Caki2 (cell line): ENCODE data around the gene RAB10. TPM values are rescaled to one million over a fixed set of nuclear protein-coding genes. Genes with fewer than 3 reads are reported as not detected.

Experiments
- DNase-seq: peaks from one replicate; pipeline ENCODE4 v3.0.0-alpha.2; 2015; ENCODE audit warnings: low read depth
- in situ Hi-C: cut with HindIII; loops from 2 replicates; pipeline ENCODE4 v1.10.0; 2016; ENCODE audit warnings: low sequenced_read_pairs, low pct_unique_long_range_greater_than_20kb, mixed read lengths
- total RNA-seq: library from RNA; depleted of rRNA; stranded (reverse); fragments of >200 nt; shearing (Covaris generic); gene quantifications from 2 replicates; pipeline ENCODE4 v1.2.3, GENCODE V29; 2014; ENCODE audit warnings: low replicate concordance

RAB10 gene
- total RNA-seq, 1 experiment from 2014 or later = 183 TPM

GRCh38 chr2:26043862-26044696, 10.2 kb downstream of the RAB10 start:
- in situ Hi-C loops = no loop called here
- DNase-seq = peak; percentile 46

- no peak for DNase-seq
- in situ Hi-C loops = no loop called here
Measured at GRCh38 chr2:26048791-26049190, 14.9 kb downstream of the RAB10 start.

GRCh38 chr2:26049641-26050040, 15.8 kb downstream of the RAB10 start:
- DNase-seq = no peak
- in situ Hi-C loops = no loop called here

- in situ Hi-C loops = no loop called here
- DNase-seq = no peak
Measured at GRCh38 chr2:26052740-26053139, 18.9 kb downstream of the RAB10 start.

- in situ Hi-C loops = no loop called here
- peak; percentile 75 for DNase-seq
Measured at GRCh38 chr2:26054598-26055348, 20.9 kb downstream of the RAB10 start.

- in situ Hi-C loops = no loop called here
- no peak for DNase-seq
Measured at GRCh38 chr2:26058390-26058789, 24.5 kb downstream of the RAB10 start.

- in situ Hi-C loops = no loop called here
- DNase-seq = no peak
Measured at GRCh38 chr2:26059542-26059941, 25.7 kb downstream of the RAB10 start.

- in situ Hi-C loops = loop anchor here (5.0 kb wide), 1 partner anchor 49 kb away; no protein-coding TSS in a partner anchor
- no peak for DNase-seq
Measured at GRCh38 chr2:26061539-26061938, 27.7 kb downstream of the RAB10 start.

GRCh38 chr2:26064846-26065245, 31.0 kb downstream of the RAB10 start:
- no peak for DNase-seq
- in situ Hi-C loops = loop anchor here (5.0 kb wide), 1 partner anchor 53 kb away; no protein-coding TSS in a partner anchor

- no peak for DNase-seq
- in situ Hi-C loops = no loop called here
Measured at GRCh38 chr2:26067186-26067974, 33.5 kb downstream of the RAB10 start.

- DNase-seq = no peak
- in situ Hi-C loops = no loop called here
Measured at GRCh38 chr2:26067980-26068507, 34.2 kb downstream of the RAB10 start.

GRCh38 chr2:26068602-26069298, 34.9 kb downstream of the RAB10 start:
- DNase-seq = peak; percentile 71
- in situ Hi-C loops = no loop called here

GRCh38 chr2:26070730-26071129, 36.8 kb downstream of the RAB10 start:
- in situ Hi-C loops = no loop called here
- DNase-seq = no peak

- DNase-seq = no peak
- in situ Hi-C loops = no loop called here
Measured at GRCh38 chr2:26072925-26073768, 39.3 kb downstream of the RAB10 start.

- DNase-seq = no peak
- in situ Hi-C loops = no loop called here
Measured at GRCh38 chr2:26073830-26074229, 39.9 kb downstream of the RAB10 start.

- peak; percentile 38 for DNase-seq
- in situ Hi-C loops = no loop called here
Measured at GRCh38 chr2:26074676-26075075, 40.8 kb downstream of the RAB10 start.

GRCh38 chr2:26075173-26075572, 41.3 kb downstream of the RAB10 start:
- in situ Hi-C loops = no loop called here
- DNase-seq = no peak
